ENCODE data around the gene OR2T27.
"Not testable (repeated sequence)": the region's sequence is repeated elsewhere in the genome, so short reads cannot be mapped to it uniquely, and the experiment has no call there.

The OR2T27 gene

DNA sequence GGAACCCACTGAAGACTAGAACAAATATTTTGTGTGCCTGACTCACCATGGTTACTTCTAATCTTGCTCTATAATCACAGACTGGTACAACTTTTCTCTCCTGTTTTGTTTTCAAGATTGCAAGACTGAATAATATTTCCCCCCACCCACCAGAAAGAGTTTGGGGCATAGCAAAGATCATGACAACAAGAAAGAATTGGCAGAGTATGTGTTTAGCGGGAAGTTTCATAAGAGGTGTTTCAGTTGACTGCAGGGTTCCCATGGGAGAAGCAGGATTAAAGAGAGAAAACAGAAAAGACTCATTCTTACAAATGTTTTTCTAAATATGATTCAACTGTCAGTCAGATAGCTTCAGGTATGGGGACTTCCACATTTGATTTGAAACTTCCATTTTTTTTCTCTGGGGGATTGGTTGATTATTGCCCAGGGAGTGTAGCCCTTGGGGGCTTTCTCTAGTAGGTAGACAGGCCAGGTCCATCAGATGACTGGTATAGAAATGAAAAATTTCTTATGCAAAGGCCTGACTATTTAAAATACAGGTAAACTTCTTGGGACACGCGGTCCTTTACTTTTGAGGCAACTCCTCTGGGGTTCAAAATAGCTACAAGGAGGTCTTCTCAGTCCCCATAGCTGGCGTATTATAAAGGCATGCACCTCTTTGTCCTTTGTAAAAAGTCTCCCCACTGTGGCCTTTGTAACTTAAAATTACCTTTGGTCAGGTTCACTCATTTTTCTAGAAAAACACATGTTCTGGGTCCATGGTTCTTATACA is 33.4 kb upstream of the OR2T27 start:
- DNase-seq (ENCODE audit: low read depth, low spot score): no peak
- Histone ChIP-seq H3K9me3 (ENCODE audit: control insufficient read depth, insufficient read depth, low read length) (peaks cover 6% of the 10 kb centered on the region), H3K4me3 (ENCODE audit: low read length) (no peak overlapping the region), H3K4me1 (ENCODE audit: control insufficient read depth, insufficient read depth, low read length) (no peaks in the 10 kb centered on the region), H3K27me3 (ENCODE audit: control insufficient read depth, insufficient read depth, low read length) (no peaks in the 10 kb centered on the region), H3K36me3 (ENCODE audit: control insufficient read depth, insufficient read depth, low read length) (no peaks in the 10 kb centered on the region), H3K27ac (ENCODE audit: low read length) (no peak overlapping the region)
- no CpG with 5 or more reads among the region's 4 CpGs for WGBS (ENCODE audit: insufficient coverage, insufficient read length)

DNA sequence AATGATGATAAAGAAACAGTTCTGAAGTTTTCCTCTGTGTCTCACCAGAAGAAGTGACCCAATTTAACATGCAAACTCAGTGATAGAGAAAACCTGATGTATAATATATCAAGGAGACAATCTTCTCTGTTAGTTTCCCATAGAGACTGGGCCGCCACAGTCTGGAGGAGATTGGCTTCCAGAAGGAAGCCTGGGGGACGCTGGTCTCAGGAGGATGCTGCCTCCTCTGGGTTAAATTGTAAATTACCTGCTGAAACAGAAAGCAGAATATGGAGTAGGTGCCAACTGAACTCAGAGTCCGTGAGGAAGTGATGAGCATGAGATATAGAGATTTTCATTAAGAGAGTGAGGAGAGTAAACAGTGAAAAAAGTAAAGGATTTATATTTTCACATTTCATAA is 31.5 kb upstream of the OR2T27 start:
- H3K4me1 ChIP-seq (ENCODE audit: control insufficient read depth, insufficient read depth, low read length): no peaks in the 10 kb centered on the region
- H3K27ac ChIP-seq (ENCODE audit: low read length): no peak overlapping the region
- no peak for DNase-seq (ENCODE audit: low read depth, low spot score)
- H3K4me3 ChIP-seq (ENCODE audit: low read length): no peak overlapping the region
- no peaks in the 10 kb centered on the region for H3K27me3 ChIP-seq (ENCODE audit: control insufficient read depth, insufficient read depth, low read length)
- H3K9me3 ChIP-seq (ENCODE audit: control insufficient read depth, insufficient read depth, low read length): peaks cover 3% of the 10 kb centered on the region
- no peaks in the 10 kb centered on the region for H3K36me3 ChIP-seq (ENCODE audit: control insufficient read depth, insufficient read depth, low read length)
- WGBS (ENCODE audit: insufficient coverage, insufficient read length): no CpG with 5 or more reads among the region's 3 CpGs

GRCh38 chr1:248681651-248682050 is 26.3 kb upstream of the OR2T27 start:
- WGBS (ENCODE audit: insufficient coverage, insufficient read length): no CpG with 5 or more reads among the region's 8 CpGs
- no peak for DNase-seq (ENCODE audit: low read depth, low spot score)

DNA sequence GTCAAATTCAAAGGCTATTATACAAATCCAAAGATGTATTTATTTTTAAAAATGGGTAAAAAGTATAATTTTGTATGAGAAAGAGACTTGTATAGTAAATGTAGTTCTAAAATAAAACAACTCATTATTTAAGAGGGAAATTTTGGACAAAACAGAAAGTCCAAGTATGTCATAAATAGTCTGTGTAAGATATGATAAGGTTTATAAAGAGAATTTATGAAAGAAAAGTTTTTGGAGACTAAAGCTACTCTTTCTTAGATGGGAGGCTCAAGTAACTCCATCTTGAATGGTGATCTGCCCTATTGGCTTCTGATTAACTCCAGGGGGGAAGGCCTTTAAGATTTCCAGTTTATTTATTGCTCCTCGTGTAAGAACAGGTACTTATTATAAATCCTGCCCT is 14.7 kb upstream of the OR2T27 start:
- DNase-seq (ENCODE audit: low read depth, low spot score): no peak
- Histone ChIP-seq H3K4me3 (ENCODE audit: low read length) (no peak overlapping the region), H3K4me1 (ENCODE audit: control insufficient read depth, insufficient read depth, low read length) (no peaks in the 10 kb centered on the region), H3K27ac (ENCODE audit: low read length) (no peak overlapping the region), H3K27me3 (ENCODE audit: control insufficient read depth, insufficient read depth, low read length) (no peaks in the 10 kb centered on the region), H3K36me3 (ENCODE audit: control insufficient read depth, insufficient read depth, low read length) (no peaks in the 10 kb centered on the region), H3K9me3 (ENCODE audit: control insufficient read depth, insufficient read depth, low read length) (peaks cover 3% of the 10 kb centered on the region)
- no CpG with 5 or more reads among the region's 1 CpG for WGBS (ENCODE audit: insufficient coverage, insufficient read length)

More at GRCh38 chr1:248681651-248682050, 26.3 kb upstream of the OR2T27 start:
- no peaks in the 10 kb centered on the region for H3K27me3 ChIP-seq (ENCODE audit: control insufficient read depth, insufficient read depth, low read length)
- H3K4me3 ChIP-seq (ENCODE audit: low read length): no peak overlapping the region
- H3K36me3 ChIP-seq (ENCODE audit: control insufficient read depth, insufficient read depth, low read length): no peaks in the 10 kb centered on the region
- H3K9me3 ChIP-seq (ENCODE audit: control insufficient read depth, insufficient read depth, low read length): peaks cover 7% of the 10 kb centered on the region
- H3K4me1 ChIP-seq (ENCODE audit: control insufficient read depth, insufficient read depth, low read length): no peaks in the 10 kb centered on the region
- H3K27ac ChIP-seq (ENCODE audit: low read length): no peak overlapping the region

- H3K4me3 ChIP-seq (ENCODE audit: low read length); H3K4me1 ChIP-seq (ENCODE audit: control insufficient read depth, insufficient read depth, low read length); H3K9me3 ChIP-seq (ENCODE audit: control insufficient read depth, insufficient read depth, low read length); DNase-seq (ENCODE audit: low read depth, low spot score); H3K27ac ChIP-seq (ENCODE audit: low read length); H3K27me3 ChIP-seq (ENCODE audit: control insufficient read depth, insufficient read depth, low read length); H3K36me3 ChIP-seq (ENCODE audit: control insufficient read depth, insufficient read depth, low read length): not testable (repeated sequence)
- WGBS (ENCODE audit: insufficient coverage, insufficient read length): no CpG with 5 or more reads among the region's 5 CpGs
Observed at GRCh38 chr1:248663453-248664328, 8.4 kb upstream of the OR2T27 start.

DNA sequence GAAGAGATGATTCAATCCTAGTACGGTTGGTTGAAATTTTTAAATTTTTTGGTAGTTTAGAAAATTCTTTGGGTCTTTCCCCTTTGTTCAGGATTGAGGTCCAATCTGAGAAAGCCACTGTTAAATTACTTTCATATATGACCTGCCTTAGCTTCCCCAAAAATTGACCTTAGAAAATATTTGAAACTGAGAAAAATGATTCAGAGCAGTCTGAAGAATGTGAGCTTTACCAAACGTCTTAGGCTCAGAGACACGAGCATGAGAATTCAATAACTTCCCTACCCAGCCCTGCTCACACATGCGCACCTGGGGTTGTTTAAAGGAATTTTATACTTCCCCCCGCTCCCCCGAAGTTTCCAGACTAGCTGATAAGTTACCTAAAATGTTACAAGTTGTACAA is 1.5 kb upstream of the OR2T27 start:
- H3K36me3 ChIP-seq (ENCODE audit: control insufficient read depth, insufficient read depth, low read length); H3K9me3 ChIP-seq (ENCODE audit: control insufficient read depth, insufficient read depth, low read length); H3K27ac ChIP-seq (ENCODE audit: low read length); H3K4me1 ChIP-seq (ENCODE audit: control insufficient read depth, insufficient read depth, low read length); DNase-seq (ENCODE audit: low read depth, low spot score); H3K4me3 ChIP-seq (ENCODE audit: low read length); H3K27me3 ChIP-seq (ENCODE audit: control insufficient read depth, insufficient read depth, low read length): not testable (repeated sequence)
- no CpG with 5 or more reads among the region's 6 CpGs for WGBS (ENCODE audit: insufficient coverage, insufficient read length)

DNA sequence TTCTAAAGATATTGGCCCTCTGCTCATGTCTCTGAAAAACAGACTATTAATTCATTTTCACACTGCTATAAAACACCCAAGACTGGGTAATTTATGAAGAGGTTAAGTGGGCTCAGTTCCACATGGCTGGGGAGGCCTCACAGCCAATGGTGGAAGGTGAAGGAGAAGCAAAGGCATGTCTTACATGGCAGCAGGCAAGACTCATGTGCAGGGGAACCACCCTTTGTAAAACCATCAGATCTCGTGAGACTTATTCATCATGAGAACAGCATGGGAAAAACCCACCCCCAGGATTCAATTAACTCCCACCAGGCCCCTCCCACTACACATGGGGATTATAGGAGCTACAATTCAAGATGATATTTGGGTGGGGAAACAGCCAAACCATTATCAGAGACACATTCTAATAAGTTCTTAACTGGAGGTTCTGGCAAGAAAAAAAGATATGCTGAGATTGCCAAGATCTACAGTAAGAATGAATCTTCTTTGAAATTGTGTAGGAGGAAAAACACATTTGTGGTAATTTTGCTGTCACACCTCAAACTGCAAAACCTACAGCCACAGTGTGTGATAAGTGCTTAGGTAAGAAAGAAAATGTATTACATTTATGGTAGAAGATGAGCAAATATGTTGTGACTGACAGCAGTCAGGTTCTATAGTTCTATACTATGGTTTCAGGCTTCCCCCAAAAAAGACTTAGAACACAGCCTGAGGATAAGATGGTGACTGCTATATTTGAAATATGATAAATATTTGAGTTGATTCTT is 6.4 kb downstream of the OR2T27 start:
- not testable (repeated sequence) for H3K4me3 ChIP-seq (ENCODE audit: low read length); DNase-seq (ENCODE audit: low read depth, low spot score); H3K9me3 ChIP-seq (ENCODE audit: control insufficient read depth, insufficient read depth, low read length); H3K36me3 ChIP-seq (ENCODE audit: control insufficient read depth, insufficient read depth, low read length); H3K27me3 ChIP-seq (ENCODE audit: control insufficient read depth, insufficient read depth, low read length); H3K4me1 ChIP-seq (ENCODE audit: control insufficient read depth, insufficient read depth, low read length); H3K27ac ChIP-seq (ENCODE audit: low read length)
- no CpG with 5 or more reads among the region's 1 CpG for WGBS (ENCODE audit: insufficient coverage, insufficient read length)

DNA sequence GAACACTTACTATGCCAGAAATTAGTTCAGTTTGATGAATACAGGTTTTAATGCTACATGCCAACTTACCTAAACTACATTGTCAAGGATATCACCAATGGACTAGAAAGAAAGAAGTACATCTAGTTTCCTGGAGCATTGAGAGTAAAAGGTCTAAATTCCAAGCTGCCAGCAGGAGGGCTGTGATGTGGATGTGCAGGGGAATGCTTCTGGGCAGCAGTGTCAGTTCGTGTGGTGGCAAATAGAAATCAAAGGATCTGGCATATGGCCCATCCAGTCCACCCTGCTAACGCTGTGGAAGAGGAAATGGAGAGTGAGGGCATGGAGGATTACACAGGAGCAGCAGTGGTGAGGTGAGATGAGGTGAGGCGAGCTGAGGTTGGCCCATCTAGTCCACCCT is 10.2 kb downstream of the OR2T27 start, which contains the start of gene OR2T35:
Gene OR2T35, minus strand, starts transcription at position 101 of the 400 bp plus-strand sequence. CDS start 6,020 bp downstream, outside the sequence.
- H3K27ac ChIP-seq (ENCODE audit: low read length); H3K4me3 ChIP-seq (ENCODE audit: low read length); DNase-seq (ENCODE audit: low read depth, low spot score); H3K27me3 ChIP-seq (ENCODE audit: control insufficient read depth, insufficient read depth, low read length); H3K36me3 ChIP-seq (ENCODE audit: control insufficient read depth, insufficient read depth, low read length); H3K9me3 ChIP-seq (ENCODE audit: control insufficient read depth, insufficient read depth, low read length); H3K4me1 ChIP-seq (ENCODE audit: control insufficient read depth, insufficient read depth, low read length): not testable (repeated sequence)
- no CpG with 5 or more reads among the region's 3 CpGs for WGBS (ENCODE audit: insufficient coverage, insufficient read length)

DNA sequence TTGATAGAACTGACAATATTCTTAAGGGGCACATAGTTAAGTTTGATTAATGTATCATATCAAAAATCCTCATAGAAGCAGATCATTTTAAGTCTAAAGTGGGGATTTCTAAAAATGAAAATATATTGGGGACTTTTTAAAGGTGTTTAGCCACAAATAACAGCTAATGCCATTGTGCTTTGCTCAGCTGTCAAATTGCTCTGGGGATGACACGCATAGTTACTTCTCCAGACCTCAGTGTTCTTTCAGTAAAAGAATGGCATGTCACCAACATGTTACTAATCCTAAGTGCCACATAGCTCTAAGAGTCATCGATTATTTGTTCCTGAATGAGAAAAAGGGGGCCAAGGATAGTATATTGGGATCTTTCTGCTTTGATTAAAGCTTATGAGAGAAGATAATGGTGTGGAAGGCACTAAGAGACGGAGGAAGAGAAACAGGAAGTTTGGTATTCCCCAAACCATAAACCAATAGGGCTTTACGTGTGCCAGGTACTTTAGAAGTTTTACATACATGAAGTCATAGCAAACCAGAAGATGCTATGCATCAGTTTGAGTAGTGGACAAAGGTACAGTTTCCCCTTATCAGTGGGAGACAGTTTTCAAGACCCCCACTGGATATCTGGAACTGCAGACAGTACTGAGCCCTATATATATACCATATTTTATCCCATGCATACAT is 12.2 kb downstream of the OR2T27 start:
- H3K4me1 ChIP-seq (ENCODE audit: control insufficient read depth, insufficient read depth, low read length); H3K27ac ChIP-seq (ENCODE audit: low read length); H3K9me3 ChIP-seq (ENCODE audit: control insufficient read depth, insufficient read depth, low read length); H3K27me3 ChIP-seq (ENCODE audit: control insufficient read depth, insufficient read depth, low read length); H3K4me3 ChIP-seq (ENCODE audit: low read length); DNase-seq (ENCODE audit: low read depth, low spot score); H3K36me3 ChIP-seq (ENCODE audit: control insufficient read depth, insufficient read depth, low read length): not testable (repeated sequence)
- no CpG with 5 or more reads among the region's 4 CpGs for WGBS (ENCODE audit: insufficient coverage, insufficient read length)

DNA sequence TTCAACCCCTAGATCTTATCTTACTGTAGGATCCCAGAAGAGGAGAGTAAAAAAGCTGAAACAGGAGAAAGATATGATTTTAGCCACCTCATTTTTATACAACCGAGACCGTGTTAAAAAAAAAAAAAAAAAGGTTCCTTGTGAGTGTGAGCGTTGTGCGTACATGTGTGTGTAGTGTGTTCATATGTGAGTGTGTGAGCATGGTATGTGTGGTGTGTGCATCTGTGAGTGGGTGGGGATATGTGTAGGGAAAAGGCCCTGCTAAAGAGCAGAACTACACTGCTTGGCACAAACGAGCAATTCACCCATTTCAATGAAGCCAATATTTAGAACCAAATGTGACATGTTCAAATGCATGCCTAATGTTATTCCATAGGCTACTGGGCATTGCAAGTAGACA is 13.7 kb downstream of the OR2T27 start:
- DNase-seq (ENCODE audit: low read depth, low spot score); H3K27me3 ChIP-seq (ENCODE audit: control insufficient read depth, insufficient read depth, low read length); H3K9me3 ChIP-seq (ENCODE audit: control insufficient read depth, insufficient read depth, low read length); H3K36me3 ChIP-seq (ENCODE audit: control insufficient read depth, insufficient read depth, low read length); H3K27ac ChIP-seq (ENCODE audit: low read length); H3K4me3 ChIP-seq (ENCODE audit: low read length); H3K4me1 ChIP-seq (ENCODE audit: control insufficient read depth, insufficient read depth, low read length): not testable (repeated sequence)
- no CpG with 5 or more reads among the region's 5 CpGs for WGBS (ENCODE audit: insufficient coverage, insufficient read length)

Data from iPS DF 6.9 (cell line).